Left lung (tissue), 10 donors: Measurements from ENCODE around the gene COIL. TPM values are rescaled to one million over a fixed set of nuclear protein-coding genes. Genes with fewer than 3 reads are reported as not detected.
A peak's percentile ranks its signal among the peaks of the same experiment; 100 is the strongest.
"Not testable (repeated sequence)": the region's sequence is repeated elsewhere in the genome, so short reads cannot be mapped to it uniquely, and the experiment has no call there.

Experiments
- ATAC-seq: fragments of 200-7000 bp; cut with Tn5 transposase; one replicate; pipeline ENCODE4 v1.9.1; 2020; ENCODE audit warnings: moderate library complexity
- DNase-seq, 4 donors: peaks; one replicate each; pipeline ENCODE4 v3.0.0-alpha.2; 2013 to 2020
- H3K27ac ChIP-seq, 2 donors: fragments of 200-600 bp; sonication (generic) in 1 of 2; one replicate each; pipeline versions ENCODE4 v1.5.0 to v1.8.0; 2020 to 2021
- H3K27me3 ChIP-seq, 2 donors: fragments of 200-600 bp; sonication (generic) in 1 of 2; one replicate each; pipeline versions ENCODE4 v1.5.0 to v1.8.0; 2020 to 2021
- H3K36me3 ChIP-seq, 2 donors: fragments of 200-600 bp; sonication (generic) in 1 of 2; one replicate each; pipeline versions ENCODE4 v1.5.0 to v1.8.0; 2020 to 2021
- H3K4me1 ChIP-seq, 2 donors: fragments of 200-600 bp; one replicate each; pipeline ENCODE4 v1.8.0; 2021
- H3K4me3 ChIP-seq, 2 donors: fragments of 200-600 bp; sonication (generic) in 1 of 2; one replicate each; pipeline versions ENCODE4 v1.5.0 to v1.8.0; 2020 to 2021; ENCODE audit warnings: mild to moderate bottlenecking in 1 of 2
- H3K9me3 ChIP-seq, 2 donors: fragments of 200-600 bp; sonication (generic) in 1 of 2; one replicate each; pipeline versions ENCODE4 v1.5.0 to v1.8.0; 2020 to 2021
- CTCF ChIP-seq, 2 donors: fragments of 200-600 bp; sonication (generic) in 1 of 2; IDR thresholded peaks; one replicate each; pipeline versions ENCODE4 v1.5.0 to v1.8.0; 2021; ENCODE audit warnings: antibody characterized with exemption in 2 of 2
- intact Hi-C, 2 donors: fragments of 100-400 bp; cut with DNase I; formaldehyde crosslinking; loops; one replicate each; pipeline versions ENCODE4 v1.11.2 to v1.14.2; 2022
- polyA plus RNA-seq, 6 donors: library from polyadenylated mRNA; unstranded; fragments of 120-200 nt; gene quantifications; one replicate each; pipeline ENCODE4 v1.2.1, GENCODE V29; 2013; ENCODE audit not compliant: insufficient read length in 6 of 6
- total RNA-seq, 2 donors: library from RNA; stranded (reverse); fragmentation: NEBNext Ultra II Directional; extraction: Animal tissue kit (Norgen Biotek cat#: 25700); gene quantifications; one replicate each; pipeline ENCODE4 v1.2.1, GENCODE V29; 2021
- donor health status: DM: no; HTN: yes; CAD: no.
- donor health status: DM: no; HTN: no; CAD: no.

The COIL gene
- total and polyA plus RNA-seq, 8 donors: 10.9 to 33.8 (median 29.7) TPM

GRCh38 chr17:56985371-56986162, 24.7 kb upstream of the COIL start:
- ATAC-seq: peak; percentile 77
- Histone ChIP-seq H3K9me3 (no peaks in the 10 kb centered on the region), H3K4me1 (peaks cover 0 to 50% of the 10 kb centered on the region in 2 donors), H3K27ac (peak overlapping the region in 1 of 2 donors; percentile 88), H3K4me3 (no peak overlapping the region), H3K36me3 (peaks cover 0 to 81% of the 10 kb centered on the region in 2 donors), H3K27me3 (no peaks in the 10 kb centered on the region)
- TF ChIP-seq CTCF (IDR thresholded peaks at IDR 0.05): no peak
- DNase-seq: peak in 2 of 4 donors; percentile 56 to 80
- intact Hi-C loops: no loop called here

- Histone ChIP-seq H3K27me3 (no peaks in the 10 kb centered on the region), H3K27ac (peak overlapping the region in 1 of 2 donors; percentile 88), H3K9me3 (no peaks in the 10 kb centered on the region), H3K4me1 (peaks cover 0 to 70% of the 10 kb centered on the region in 2 donors), H3K4me3 (no peak overlapping the region), H3K36me3 (peaks cover 0 to 61% of the 10 kb centered on the region in 2 donors)
- DNase-seq: no peak
- no peak for TF ChIP-seq CTCF (IDR thresholded peaks at IDR 0.05)
- intact Hi-C loops: no loop called here
- ATAC-seq: no peak
Measured at GRCh38 chr17:56983366-56983765, 22.5 kb upstream of the COIL start.

GRCh38 chr17:56982312-56982711, 21.5 kb upstream of the COIL start:
- Histone ChIP-seq H3K36me3 (peaks cover 0 to 50% of the 10 kb centered on the region in 2 donors), H3K27me3 (no peaks in the 10 kb centered on the region), H3K9me3 (no peaks in the 10 kb centered on the region), H3K4me1 (peaks cover 0 to 72% of the 10 kb centered on the region in 2 donors), H3K4me3 (no peak overlapping the region), H3K27ac (peak overlapping the region in 1 of 2 donors; percentile 88)
- intact Hi-C loops: no loop called here
- no peak for DNase-seq
- TF ChIP-seq CTCF (IDR thresholded peaks at IDR 0.05): no peak
- no peak for ATAC-seq

GRCh38 chr17:56980526-56980925, 19.7 kb upstream of the COIL start:
- H3K4me1 ChIP-seq: peaks cover 0 to 66% of the 10 kb centered on the region in 2 donors
- H3K27me3 ChIP-seq, intact Hi-C loops, ATAC-seq, H3K4me3 ChIP-seq, H3K9me3 ChIP-seq, DNase-seq, H3K27ac ChIP-seq: not testable (repeated sequence)
- H3K36me3 ChIP-seq: peaks cover 0 to 35% of the 10 kb centered on the region in 2 donors

GRCh38 chr17:56979091-56979480, 18.2 kb upstream of the COIL start:
- peak overlapping the region in 1 of 2 donors; percentile 76 for H3K27ac ChIP-seq

More at GRCh38 chr17:56979091-56979480, 18.2 kb upstream of the COIL start:
- peaks cover 0 to 21% of the 10 kb centered on the region in 2 donors for H3K36me3 ChIP-seq
- peaks cover 0 to 52% of the 10 kb centered on the region in 2 donors for H3K4me1 ChIP-seq
- no peak for TF ChIP-seq CTCF (IDR thresholded peaks at IDR 0.05)
- no peaks in the 10 kb centered on the region for H3K9me3 ChIP-seq
- no peak for ATAC-seq
- peak overlapping the region in 1 of 2 donors; percentile 61 for H3K4me3 ChIP-seq
- DNase-seq: no peak
- H3K27me3 ChIP-seq: no peaks in the 10 kb centered on the region
- intact Hi-C loops: no loop called here
